Right ventricle myocardium superior (tissue), 1 donor: Measurements from ENCODE around the gene SUN5. TPM values are rescaled to one million over a fixed set of nuclear protein-coding genes. Genes with fewer than 3 reads are reported as not detected.
"Not testable (repeated sequence)": the region's sequence is repeated elsewhere in the genome, so short reads cannot be mapped to it uniquely, and the experiment has no call there.

Experiments
- ATAC-seq: fragments of 200-7000 bp; cut with Tn5 transposase; one replicate; pipeline ENCODE4 v1.9.1; 2020; ENCODE audit warnings: mild to moderate bottlenecking; ENCODE audit not compliant: poor library complexity
- DNase-seq: peaks from one replicate; pipeline ENCODE4 v3.0.0-alpha.2; 2020
- intact Hi-C: fragments of 100-400 bp; cut with DNase I; formaldehyde crosslinking; loops from one replicate; pipeline ENCODE4 v1.11.2; 2022
- total RNA-seq: library from RNA; stranded (reverse); fragmentation: NEBNext Ultra II Directional; extraction: Animal tissue kit (Norgen Biotek cat#: 25700); gene quantifications from one replicate; pipeline ENCODE4 v1.2.1, GENCODE V29; 2021
- donor health status: DM: no; HTN: yes; CAD: no; lungs with severe emphysema.

The SUN5 gene
- total RNA-seq, 1 donor from 2014 or later: not detected

DNA sequence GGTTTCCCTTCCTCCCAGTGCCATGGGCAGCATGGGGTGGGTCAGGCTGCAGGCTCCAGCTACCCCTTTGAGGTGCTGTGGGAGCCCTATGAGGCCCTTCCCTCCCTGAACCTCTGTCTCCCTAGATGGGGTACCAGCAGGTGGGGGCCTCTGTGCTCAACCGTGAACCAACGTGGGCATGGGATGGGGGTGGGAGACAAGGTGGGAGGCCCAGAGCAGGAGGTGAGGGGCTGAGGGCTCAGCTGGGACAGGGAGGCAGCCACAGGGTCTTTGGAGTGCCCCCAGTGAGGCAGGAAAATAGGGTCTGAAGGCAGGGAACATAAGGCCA lies 33.3 kb downstream of the SUN5 start:
- ATAC-seq: no peak
- no peak for DNase-seq
- intact Hi-C loops: no loop called here

DNA sequence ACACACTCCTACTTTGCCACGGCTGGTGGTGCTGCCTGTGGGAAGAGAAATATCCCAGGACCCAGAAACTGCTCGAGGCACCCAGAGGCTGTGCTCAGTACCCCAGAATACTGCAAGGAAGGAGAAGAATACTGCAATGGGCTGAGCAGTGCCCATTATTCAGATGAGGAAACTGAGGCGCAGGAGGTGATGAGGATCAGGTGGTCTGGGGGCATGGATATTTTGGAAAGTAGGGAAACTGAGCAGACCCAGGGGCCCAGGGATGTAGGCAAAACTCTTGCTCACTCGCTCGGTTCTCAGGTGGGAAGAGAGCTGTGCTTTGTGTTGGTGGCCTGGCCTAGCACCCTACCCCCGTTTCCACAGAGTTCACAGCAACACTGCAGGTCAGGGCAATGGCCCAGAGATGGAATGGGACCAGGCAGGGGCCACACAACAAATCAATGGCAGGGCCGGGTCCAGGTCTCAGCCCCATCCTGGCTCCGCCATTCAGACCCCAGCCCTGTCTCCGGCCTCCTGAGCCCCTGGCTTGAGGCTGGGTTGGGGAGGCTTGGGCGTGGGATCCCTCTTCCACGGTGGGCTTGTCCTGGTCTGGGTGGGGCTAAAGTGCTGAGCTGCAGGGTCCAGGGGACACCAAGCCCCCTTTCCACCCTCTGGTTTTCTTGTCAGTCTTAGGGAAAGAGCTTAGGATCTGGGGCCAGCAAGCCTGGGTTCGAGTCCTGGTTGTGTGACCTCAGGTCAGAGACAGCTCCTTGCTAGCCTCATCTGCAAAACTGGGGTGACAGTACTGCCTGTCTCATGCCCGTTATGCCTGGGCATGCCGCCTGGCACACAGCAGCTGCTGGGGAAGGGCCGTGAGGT lies 33.9 kb downstream of the SUN5 start:
- ATAC-seq (no peak), DNase-seq (no peak)
- intact Hi-C loops: no loop called here

DNA sequence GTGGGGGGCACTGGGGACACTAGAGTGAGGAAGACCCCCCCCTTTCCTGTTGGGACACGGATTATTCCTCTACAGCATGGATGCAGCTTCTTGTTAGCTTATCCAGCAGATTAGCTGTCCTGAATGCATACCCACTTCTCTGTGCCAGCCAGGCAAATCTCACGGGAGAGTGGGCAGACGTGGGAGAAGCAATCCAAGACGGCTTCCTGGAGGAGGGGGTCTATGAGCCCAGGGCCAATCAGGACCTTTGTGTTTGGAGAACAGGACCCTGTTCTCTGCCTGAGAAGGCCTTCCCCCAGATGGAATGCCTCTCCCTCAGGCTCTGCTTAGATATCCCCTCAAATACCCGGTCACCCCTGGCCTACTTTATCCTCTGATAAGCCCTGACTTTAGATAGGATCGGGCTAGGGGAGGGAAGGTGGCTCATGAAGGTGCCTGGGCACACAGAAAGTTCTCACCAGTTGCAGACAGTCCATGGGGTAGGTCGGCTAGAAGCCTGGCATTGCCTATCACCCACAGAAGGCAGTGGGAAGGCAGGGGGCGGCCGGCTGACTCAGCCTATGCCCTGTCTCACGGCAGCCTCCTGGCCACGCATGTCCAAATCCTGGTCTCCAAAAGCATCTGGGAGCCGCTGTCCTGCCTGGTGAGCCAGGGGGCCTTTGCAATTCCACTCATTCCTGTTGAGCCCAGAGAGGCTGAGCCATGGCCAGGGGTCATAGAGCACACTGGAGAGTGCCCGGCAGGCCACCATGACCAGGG lies 34.7 kb downstream of the SUN5 start:
- DNase-seq (no peak), ATAC-seq (no peak)
- intact Hi-C loops: no loop called here

- intact Hi-C loops: no loop called here
- no peak for DNase-seq
- ATAC-seq: no peak
These were observed 35.6 kb downstream of the SUN5 start for GRCh38 chr20:32968478-32969241.

GRCh38 chr20:32967961-32968457 lies 36.2 kb downstream of the SUN5 start:
- DNase-seq (no peak), ATAC-seq (no peak)

DNA sequence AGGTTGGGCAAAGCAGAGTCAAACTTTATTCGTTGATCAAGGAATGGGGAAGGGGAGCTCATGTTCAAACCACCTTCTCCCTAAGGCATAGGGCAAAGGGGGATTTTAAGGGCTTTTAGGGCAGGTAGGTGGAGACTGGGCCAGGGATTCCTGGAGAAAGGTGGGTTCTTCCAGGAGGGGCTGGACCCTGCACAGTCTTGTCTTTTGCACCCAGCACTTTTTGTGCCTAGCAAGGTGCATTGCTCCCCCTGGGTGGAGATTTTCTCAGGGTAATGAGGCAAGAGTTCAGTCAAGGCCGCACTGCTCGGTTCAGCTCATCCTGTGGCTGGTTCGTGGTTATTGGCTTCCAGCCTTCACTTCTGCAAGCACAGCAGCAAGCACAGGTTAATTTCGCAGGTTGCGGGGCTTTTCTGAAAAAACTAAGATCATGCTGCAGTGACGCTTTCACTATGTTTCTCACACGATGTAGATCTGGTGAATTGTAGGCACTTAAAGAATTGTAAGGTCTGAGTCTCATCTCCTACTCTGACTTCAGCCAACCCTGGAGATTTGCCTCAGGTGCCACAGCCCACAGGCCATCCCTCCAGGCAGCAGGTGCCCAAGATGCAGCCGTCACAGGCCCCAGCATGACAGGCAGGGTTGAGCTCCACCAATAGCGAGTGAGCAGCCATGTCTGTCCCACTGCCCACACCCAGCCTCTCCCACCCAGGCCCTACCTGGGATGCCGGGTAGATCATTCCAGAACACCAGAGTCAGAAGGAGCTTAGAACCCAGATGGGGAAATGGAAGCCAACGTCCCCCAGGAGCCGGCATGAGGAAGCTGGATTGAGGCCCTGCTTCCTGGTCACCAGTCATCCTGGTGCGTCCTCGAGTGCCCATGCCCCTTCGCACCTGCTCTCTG lies 37.1 kb downstream of the SUN5 start:
- DNase-seq (no peak), ATAC-seq (no peak)
- intact Hi-C loops: no loop called here

More at GRCh38 chr20:32967961-32968457, 36.2 kb downstream of the SUN5 start:
- intact Hi-C loops: no loop called here

DNA sequence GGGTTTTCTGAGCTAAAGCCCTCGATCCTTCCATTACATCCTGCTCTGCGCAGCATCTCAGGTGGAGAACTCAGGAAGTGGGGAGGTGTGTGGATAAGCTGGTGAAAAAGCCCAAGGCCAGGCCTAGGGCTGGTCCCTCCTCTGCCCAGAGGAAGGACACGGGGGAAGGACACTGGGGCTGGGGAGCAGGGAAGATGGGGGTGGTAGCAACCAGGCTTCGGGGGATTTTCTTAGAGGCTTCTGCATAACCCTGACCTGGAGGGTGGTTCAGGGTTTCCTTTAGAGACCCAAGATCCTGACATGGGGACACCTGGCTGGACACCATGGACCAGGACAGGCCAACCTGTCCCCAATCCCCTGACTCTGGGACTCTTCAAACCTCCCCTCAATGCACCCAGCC lies 37.9 kb downstream of the SUN5 start:
- ATAC-seq: no peak
- no peak for DNase-seq
- intact Hi-C loops: no loop called here

DNA sequence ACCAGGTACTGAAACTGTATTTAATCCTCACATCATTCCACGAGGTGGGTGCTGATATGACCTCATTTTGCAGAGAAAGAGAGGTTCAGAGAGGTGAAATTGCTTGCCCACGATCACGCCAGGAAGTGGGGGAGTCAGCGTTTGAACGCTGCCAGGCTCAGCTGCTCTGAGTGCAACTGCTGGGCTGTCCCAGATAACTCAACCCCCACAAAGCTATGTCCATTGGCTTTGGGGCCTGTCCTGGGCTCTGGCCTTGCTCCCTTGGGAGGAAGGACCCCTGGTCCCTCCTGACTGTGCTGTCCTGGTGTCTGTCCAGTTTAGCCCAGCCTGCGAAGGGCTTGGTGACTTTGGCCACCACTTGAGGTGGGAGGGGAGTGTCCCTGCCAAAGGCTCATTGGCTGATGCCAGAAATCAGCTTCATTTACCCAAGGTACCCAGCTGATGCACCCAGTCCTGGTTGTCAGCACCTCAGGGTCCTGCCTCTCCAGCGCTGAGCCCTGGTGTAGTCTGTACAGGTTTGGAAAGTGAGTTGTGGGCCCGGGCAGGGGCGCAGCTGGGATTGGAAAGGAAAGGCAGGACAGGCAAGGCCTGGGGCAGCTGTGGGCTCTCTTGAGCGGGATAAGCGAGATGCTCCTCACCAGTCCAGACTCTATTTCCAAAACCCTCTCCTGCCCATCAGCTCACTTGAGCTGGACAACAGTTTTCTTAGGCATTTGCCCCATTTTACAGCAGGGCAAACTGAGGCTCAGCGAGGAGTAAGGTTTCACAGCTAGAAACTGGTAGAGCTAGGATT lies 38.5 kb downstream of the SUN5 start:
- no peak for ATAC-seq
- DNase-seq: no peak
- intact Hi-C loops: no loop called here

GRCh38 chr20:32965115-32965514 lies 39.1 kb downstream of the SUN5 start:
- DNase-seq (no peak), ATAC-seq (no peak)
- intact Hi-C loops: no loop called here

GRCh38 chr20:32964575-32964974 lies 39.7 kb downstream of the SUN5 start:
- DNase-seq: no peak
- intact Hi-C loops: no loop called here
- ATAC-seq: no peak

- intact Hi-C loops: no loop called here
- DNase-seq (no peak), ATAC-seq (no peak)
These were observed 41.1 kb downstream of the SUN5 start for GRCh38 chr20:32963176-32963575.

GRCh38 chr20:32962646-32963045 lies 41.6 kb downstream of the SUN5 start:
- ATAC-seq, intact Hi-C loops, DNase-seq: not testable (repeated sequence)

DNA sequence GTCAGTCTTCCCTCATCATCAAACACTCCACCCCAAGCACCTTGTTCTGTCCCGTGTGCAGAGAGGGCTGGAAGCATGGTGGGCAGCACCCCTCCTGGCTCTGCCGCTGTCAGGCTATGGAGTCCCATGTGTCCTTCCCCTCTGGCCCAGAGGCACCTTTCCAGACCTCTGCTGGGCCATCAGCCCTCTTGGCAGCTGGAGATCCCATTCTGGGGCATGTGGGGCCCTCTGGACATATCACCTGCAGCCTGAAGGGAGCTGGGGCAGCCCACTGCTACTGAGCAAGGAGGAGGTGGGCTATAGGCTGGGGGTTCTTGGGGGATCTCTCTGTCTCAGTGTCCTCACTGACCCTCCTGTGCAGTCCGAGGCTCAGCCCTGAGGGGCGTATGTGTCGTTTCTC lies 42.2 kb downstream of the SUN5 start:
- ATAC-seq: no peak
- intact Hi-C loops: no loop called here
- DNase-seq: no peak

- ATAC-seq: no peak
- intact Hi-C loops: no loop called here
- no peak for DNase-seq
These were observed 43.1 kb downstream of the SUN5 start for GRCh38 chr20:32960849-32961731.

- DNase-seq: no peak
- intact Hi-C loops: no loop called here
These were observed 44.1 kb downstream of the SUN5 start for GRCh38 chr20:32960222-32960518.

GRCh38 chr20:32959351-32960221 lies 44.6 kb downstream of the SUN5 start:
- ATAC-seq: no peak
- intact Hi-C loops: no loop called here
- no peak for DNase-seq

More at GRCh38 chr20:32960222-32960518, 44.1 kb downstream of the SUN5 start:
- ATAC-seq: no peak
